ENCODE data around the gene SF1. TPM values are rescaled to one million over a fixed set of nuclear protein-coding genes. Genes with fewer than 3 reads are reported as not detected.

The SF1 gene
- total RNA-seq, 1 experiment from 2014 or later = 360 TPM

GRCh38 chr11:64768300-64768694, 10.0 kb downstream of the SF1 start:
- DNase-seq (ENCODE audit: low read depth, low spot score) (no peak), ATAC-seq (no peak)
- in situ Hi-C loops (cut with HindIII; ENCODE audit: low pct_unique_long_range_greater_than_20kb, low sequenced_read_pairs) (no loop called here), intact Hi-C loops (cut with micrococcal nuclease; ENCODE audit: unreplicated experiment) (no loop called here)
- ChIA-PET POLR2A (interaction anchor here (0.5 kb wide), 1 partner anchor 7 kb away, joined by 3 read pairs; no protein-coding TSS in a partner anchor), CTCF (interaction anchor here (0.8 kb wide), 1 partner anchor 30 kb away, joined by 4 read pairs; no protein-coding TSS in a partner anchor)
- Histone ChIP-seq H3K36me3 (ENCODE audit: control insufficient read depth, insufficient read depth, low read length) (peaks cover 70% of the 10 kb centered on the region), H3K4me1 (ENCODE audit: control insufficient read depth, insufficient read depth, low read length) (peaks cover 18% of the 10 kb centered on the region), H3K4me3 (ENCODE audit: low read depth in 2 of 2, low read length in 2 of 2) (no peak overlapping the region), H3K9me3 (ENCODE audit: control insufficient read depth, insufficient read depth, low read depth, low read length) (no peaks in the 10 kb centered on the region), H3K27me3 (ENCODE audit: control insufficient read depth, insufficient read depth, low read length) (no peaks in the 10 kb centered on the region), H3K27ac (ENCODE audit: low read length) (no peak overlapping the region)
- TF ChIP-seq POLR2AphosphoS5 (IDR thresholded peaks at IDR 0.05; ENCODE audit: low read depth, low read length) (no peak), SIN3A (IDR thresholded peaks at IDR 0.05; ENCODE audit: borderline replicate concordance, insufficient read depth, low read depth, low read length) (no peak), TCF7L2 (IDR thresholded peaks at IDR 0.05; ENCODE audit: low read depth, low read length) (no peak), CTCF (IDR thresholded peaks at IDR 0.05) (no peak)
- TF ChIP-seq, protein P1, sequence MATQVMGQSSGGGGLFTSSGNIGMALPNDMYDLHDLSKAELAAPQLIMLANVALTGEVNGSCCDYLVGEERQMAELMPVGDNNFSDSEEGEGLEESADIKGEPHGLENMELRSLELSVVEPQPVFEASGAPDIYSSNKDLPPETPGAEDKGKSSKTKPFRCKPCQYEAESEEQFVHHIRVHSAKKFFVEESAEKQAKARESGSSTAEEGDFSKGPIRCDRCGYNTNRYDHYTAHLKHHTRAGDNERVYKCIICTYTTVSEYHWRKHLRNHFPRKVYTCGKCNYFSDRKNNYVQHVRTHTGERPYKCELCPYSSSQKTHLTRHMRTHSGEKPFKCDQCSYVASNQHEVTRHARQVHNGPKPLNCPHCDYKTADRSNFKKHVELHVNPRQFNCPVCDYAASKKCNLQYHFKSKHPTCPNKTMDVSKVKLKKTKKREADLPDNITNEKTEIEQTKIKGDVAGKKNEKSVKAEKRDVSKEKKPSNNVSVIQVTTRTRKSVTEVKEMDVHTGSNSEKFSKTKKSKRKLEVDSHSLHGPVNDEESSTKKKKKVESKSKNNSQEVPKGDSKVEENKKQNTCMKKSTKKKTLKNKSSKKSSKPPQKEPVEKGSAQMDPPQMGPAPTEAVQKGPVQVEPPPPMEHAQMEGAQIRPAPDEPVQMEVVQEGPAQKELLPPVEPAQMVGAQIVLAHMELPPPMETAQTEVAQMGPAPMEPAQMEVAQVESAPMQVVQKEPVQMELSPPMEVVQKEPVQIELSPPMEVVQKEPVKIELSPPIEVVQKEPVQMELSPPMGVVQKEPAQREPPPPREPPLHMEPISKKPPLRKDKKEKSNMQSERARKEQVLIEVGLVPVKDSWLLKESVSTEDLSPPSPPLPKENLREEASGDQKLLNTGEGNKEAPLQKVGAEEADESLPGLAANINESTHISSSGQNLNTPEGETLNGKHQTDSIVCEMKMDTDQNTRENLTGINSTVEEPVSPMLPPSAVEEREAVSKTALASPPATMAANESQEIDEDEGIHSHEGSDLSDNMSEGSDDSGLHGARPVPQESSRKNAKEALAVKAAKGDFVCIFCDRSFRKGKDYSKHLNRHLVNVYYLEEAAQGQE (IDR thresholded peaks at IDR 0.05; ENCODE audit: insufficient read depth in 1 of 2, low read depth in 2 of 2, low read length in 1 of 2) = no peak
- BruUV-seq (replicated peaks) = no TSS peak

GRCh38 chr11:64767344-64768299, 10.7 kb downstream of the SF1 start:
- intact Hi-C loops (cut with micrococcal nuclease; ENCODE audit: unreplicated experiment) = no loop called here
- DNase-seq (ENCODE audit: low read depth, low spot score) = no peak
- no TSS peak for BruUV-seq (replicated peaks)

More at GRCh38 chr11:64767344-64768299, 10.7 kb downstream of the SF1 start:
- POLR2A ChIA-PET = interaction anchor here (0.5 kb wide), 1 partner anchor 8 kb away, joined by 3 read pairs; no protein-coding TSS in a partner anchor
- H3K27ac ChIP-seq (ENCODE audit: low read length) = no peak overlapping the region
- peaks cover 24% of the 10 kb centered on the region for H3K4me1 ChIP-seq (ENCODE audit: control insufficient read depth, insufficient read depth, low read length)
- H3K4me3 ChIP-seq (ENCODE audit: low read depth in 2 of 2, low read length in 2 of 2) = no peak overlapping the region
- H3K36me3 ChIP-seq (ENCODE audit: control insufficient read depth, insufficient read depth, low read length) = peaks cover 63% of the 10 kb centered on the region
- CTCF ChIA-PET = interaction anchor here (0.8 kb wide), 1 partner anchor 29 kb away, joined by 4 read pairs; no protein-coding TSS in a partner anchor
- peak; percentile 73 for ATAC-seq
- no peaks in the 10 kb centered on the region for H3K9me3 ChIP-seq (ENCODE audit: control insufficient read depth, insufficient read depth, low read depth, low read length)
- H3K27me3 ChIP-seq (ENCODE audit: control insufficient read depth, insufficient read depth, low read length) = no peaks in the 10 kb centered on the region
- in situ Hi-C loops (cut with HindIII; ENCODE audit: low pct_unique_long_range_greater_than_20kb, low sequenced_read_pairs) = no loop called here
- TF ChIP-seq SIN3A (IDR thresholded peaks at IDR 0.05; ENCODE audit: borderline replicate concordance, insufficient read depth, low read depth, low read length) = no peak
- TF ChIP-seq CTCF (IDR thresholded peaks at IDR 0.05) = peak; percentile 96
